Measurements from ENCODE around the gene CCDC51. TPM values are rescaled to one million over a fixed set of nuclear protein-coding genes. Genes with fewer than 3 reads are reported as not detected.

The CCDC51 gene
- total RNA-seq, 1 donor from 2014 or later, result 9.9 TPM

DNA sequence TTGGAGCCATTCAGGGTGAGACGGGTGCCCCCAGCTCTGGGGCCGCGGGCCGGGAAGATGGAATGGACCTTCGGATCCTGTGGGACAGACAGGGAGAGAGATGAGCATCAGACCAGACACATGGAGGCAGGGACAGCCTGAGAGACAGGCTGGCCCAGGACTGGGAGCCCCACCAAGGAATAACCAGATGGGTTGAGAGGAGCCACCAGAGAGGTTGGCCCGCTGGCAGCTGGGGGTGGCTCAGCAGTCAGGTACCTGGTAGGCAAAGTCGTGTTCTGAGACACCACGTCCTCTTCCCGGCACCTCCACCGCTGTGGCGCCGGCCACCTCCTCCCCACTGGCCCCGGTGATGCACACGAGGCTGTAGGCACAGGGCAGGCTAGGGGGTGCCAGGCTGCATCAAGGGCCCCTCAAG, 23.8 kb downstream of the CCDC51 start:
- Histone ChIP-seq H3K4me3 (ENCODE audit: low read length in 3 of 3) (no peak overlapping the region), H3K36me3 (ENCODE audit: control insufficient read depth in 3 of 3, insufficient read depth in 3 of 3, low read length in 3 of 3) (peaks cover 0 to 10% (median 7%) of the 10 kb centered on the region in 3 donors), H3K9ac (ENCODE audit: low read depth in 1 of 3, low read length in 3 of 3) (no peak overlapping the region), H3K27me3 (ENCODE audit: control insufficient read depth in 3 of 3, insufficient read depth in 3 of 3, low read length in 3 of 3) (peaks cover 0 to under 1% (median 0%) of the 10 kb centered on the region in 3 donors), H3K27ac (ENCODE audit: low read depth, low read length) (no peak overlapping the region), H3K9me3 (ENCODE audit: control insufficient read depth in 3 of 3, low read length in 3 of 3) (no peaks in the 10 kb centered on the region), H3K4me1 (ENCODE audit: control insufficient read depth in 3 of 3, insufficient read depth in 3 of 3, low read length in 3 of 3) (no peaks in the 10 kb centered on the region)

DNA sequence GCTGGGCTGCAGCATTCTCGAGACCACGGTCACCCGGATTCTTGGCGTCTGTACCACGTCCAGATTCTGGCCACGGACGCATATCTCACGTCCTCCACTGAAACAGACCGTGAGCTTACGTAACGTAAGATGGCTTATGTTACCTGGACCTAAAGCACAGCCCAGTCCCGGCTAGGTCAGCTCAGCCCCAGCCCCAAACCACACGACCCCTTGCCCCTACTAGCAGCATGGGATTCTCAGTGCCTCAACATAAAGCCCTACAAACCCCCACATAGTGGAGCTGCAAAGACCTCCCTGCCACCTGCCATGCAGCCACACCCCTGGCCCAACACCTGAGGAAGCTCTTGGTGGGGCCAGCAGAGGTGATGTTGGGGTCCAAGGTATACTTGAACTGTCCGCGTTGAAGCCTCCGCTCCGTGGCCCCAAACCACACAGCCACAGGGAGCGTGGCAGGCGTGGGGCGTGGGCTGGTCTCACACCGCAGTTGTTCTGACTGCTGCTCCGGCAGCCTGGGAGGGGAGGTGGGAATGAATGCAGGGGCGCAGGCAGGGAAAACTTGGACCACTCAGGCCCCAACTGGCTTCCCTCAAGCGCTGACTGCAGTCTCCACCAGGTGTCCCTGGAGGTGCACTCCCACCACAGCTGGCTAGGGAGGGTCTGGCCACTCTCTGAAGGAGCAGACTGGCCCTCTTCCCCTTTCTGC, 24.5 kb downstream of the CCDC51 start:
- H3K9ac ChIP-seq (ENCODE audit: low read depth in 1 of 3, low read length in 3 of 3), result no peak overlapping the region
- H3K36me3 ChIP-seq (ENCODE audit: control insufficient read depth in 3 of 3, insufficient read depth in 3 of 3, low read length in 3 of 3), result peaks cover 0 to 10% (median 7%) of the 10 kb centered on the region in 3 donors
- H3K4me3 ChIP-seq (ENCODE audit: low read length in 3 of 3), result no peak overlapping the region
- no peak overlapping the region for H3K27ac ChIP-seq (ENCODE audit: low read depth, low read length)
- no peaks in the 10 kb centered on the region for H3K27me3 ChIP-seq (ENCODE audit: control insufficient read depth in 3 of 3, insufficient read depth in 3 of 3, low read length in 3 of 3)
- H3K4me1 ChIP-seq (ENCODE audit: control insufficient read depth in 3 of 3, insufficient read depth in 3 of 3, low read length in 3 of 3), result no peaks in the 10 kb centered on the region
- H3K9me3 ChIP-seq (ENCODE audit: control insufficient read depth in 3 of 3, low read length in 3 of 3), result no peaks in the 10 kb centered on the region

DNA sequence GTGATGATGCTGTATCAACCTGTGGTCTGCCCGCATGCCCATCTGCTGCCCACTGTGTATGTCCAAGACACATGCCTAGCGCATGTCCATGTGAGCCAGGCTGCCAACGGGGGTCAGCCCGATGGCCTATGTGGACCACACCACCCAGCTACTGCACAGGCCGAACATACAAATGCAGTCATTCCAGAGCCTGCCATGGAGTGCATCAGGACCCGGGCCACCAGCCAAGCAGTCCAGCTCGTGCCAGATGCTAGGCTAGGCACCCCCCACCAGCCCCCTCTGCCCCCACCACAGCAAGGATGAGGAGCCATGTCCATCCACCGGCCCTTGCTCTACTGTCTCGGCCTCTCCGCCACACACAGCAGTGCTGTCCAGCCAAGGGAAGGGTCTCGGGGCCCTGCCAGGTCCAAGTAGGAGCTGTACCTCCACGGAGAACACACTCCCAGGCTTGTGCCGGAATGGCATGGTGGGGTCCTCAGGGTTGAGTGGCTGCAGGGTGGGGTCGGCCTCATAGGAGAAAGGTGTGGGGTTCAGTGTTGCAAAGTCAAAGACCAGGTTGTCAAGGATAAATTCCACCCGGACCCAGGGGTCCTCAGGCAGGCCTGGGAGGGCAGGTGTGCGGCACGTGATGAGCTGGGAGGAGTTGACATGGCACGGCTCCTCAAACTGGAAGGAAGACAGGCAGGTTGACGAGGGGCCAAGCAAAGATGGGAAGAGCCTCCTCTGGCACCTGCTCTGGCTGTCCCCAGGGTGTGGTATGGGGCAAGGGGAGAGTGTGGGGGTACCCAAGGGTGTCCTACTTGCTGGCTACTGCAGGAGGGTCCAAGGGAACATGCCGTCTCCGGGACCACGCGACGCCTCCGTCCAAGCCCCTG, 25.3 kb downstream of the CCDC51 start:
- no peaks in the 10 kb centered on the region for H3K27me3 ChIP-seq (ENCODE audit: control insufficient read depth in 3 of 3, insufficient read depth in 3 of 3, low read length in 3 of 3)
- H3K9me3 ChIP-seq (ENCODE audit: control insufficient read depth in 3 of 3, low read length in 3 of 3), result no peaks in the 10 kb centered on the region
- H3K27ac ChIP-seq (ENCODE audit: low read depth, low read length), result no peak overlapping the region
- no peak overlapping the region for H3K9ac ChIP-seq (ENCODE audit: low read depth in 1 of 3, low read length in 3 of 3)
- peaks cover 0 to 10% (median 8%) of the 10 kb centered on the region in 3 donors for H3K36me3 ChIP-seq (ENCODE audit: control insufficient read depth in 3 of 3, insufficient read depth in 3 of 3, low read length in 3 of 3)
- H3K4me3 ChIP-seq (ENCODE audit: low read length in 3 of 3), result no peak overlapping the region
- H3K4me1 ChIP-seq (ENCODE audit: control insufficient read depth in 3 of 3, insufficient read depth in 3 of 3, low read length in 3 of 3), result no peaks in the 10 kb centered on the region

DNA sequence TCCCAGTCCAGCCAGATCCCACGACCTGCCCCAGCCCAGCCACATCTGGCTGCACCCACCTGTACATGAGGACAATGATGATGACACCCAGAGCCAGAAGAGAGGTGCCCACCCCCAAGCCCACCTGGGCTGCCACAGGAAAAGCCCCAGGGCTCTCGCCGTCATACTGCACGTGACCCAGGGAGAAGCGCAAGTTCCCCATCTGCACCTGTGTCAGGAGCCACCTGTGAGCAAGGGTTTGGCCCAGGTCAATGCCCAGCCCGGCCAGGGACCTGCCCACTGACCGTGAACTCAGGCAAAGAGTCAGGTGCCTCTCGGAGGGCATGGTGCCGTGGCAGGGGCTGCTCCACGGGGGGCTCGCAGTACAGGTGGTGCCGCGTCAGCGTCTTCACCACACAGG, 26.3 kb downstream of the CCDC51 start:
- no peak overlapping the region for H3K9ac ChIP-seq (ENCODE audit: low read depth in 1 of 3, low read length in 3 of 3)
- H3K27me3 ChIP-seq (ENCODE audit: control insufficient read depth in 3 of 3, insufficient read depth in 3 of 3, low read length in 3 of 3), result no peaks in the 10 kb centered on the region
- no peak overlapping the region for H3K4me3 ChIP-seq (ENCODE audit: low read length in 3 of 3)
- H3K4me1 ChIP-seq (ENCODE audit: control insufficient read depth in 3 of 3, insufficient read depth in 3 of 3, low read length in 3 of 3), result no peaks in the 10 kb centered on the region
- peaks cover 0 to 15% (median 11%) of the 10 kb centered on the region in 3 donors for H3K36me3 ChIP-seq (ENCODE audit: control insufficient read depth in 3 of 3, insufficient read depth in 3 of 3, low read length in 3 of 3)
- no peaks in the 10 kb centered on the region for H3K9me3 ChIP-seq (ENCODE audit: control insufficient read depth in 3 of 3, low read length in 3 of 3)
- no peak overlapping the region for H3K27ac ChIP-seq (ENCODE audit: low read depth, low read length)

DNA sequence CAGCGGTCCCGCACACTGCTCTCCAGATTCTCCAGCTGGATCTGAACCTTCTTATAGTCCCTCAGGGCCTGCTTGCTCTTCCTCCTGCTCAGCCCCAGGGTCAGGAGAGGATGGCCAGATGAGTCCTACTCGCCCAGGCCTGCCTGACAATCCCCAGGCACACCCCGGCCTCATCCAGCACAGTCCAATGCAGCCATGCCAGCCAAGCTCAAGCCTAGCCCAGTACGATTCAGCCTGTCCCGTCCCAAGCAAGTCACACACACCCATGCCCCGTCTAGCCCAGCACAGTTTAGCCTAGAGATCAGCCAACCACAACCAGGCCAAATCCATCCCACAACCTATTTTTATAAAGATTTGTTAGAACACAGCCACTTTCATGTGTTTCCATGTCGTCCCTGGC, 26.8 kb downstream of the CCDC51 start:
- no peaks in the 10 kb centered on the region for H3K9me3 ChIP-seq (ENCODE audit: control insufficient read depth in 3 of 3, low read length in 3 of 3)
- no peaks in the 10 kb centered on the region for H3K27me3 ChIP-seq (ENCODE audit: control insufficient read depth in 3 of 3, insufficient read depth in 3 of 3, low read length in 3 of 3)
- no peak overlapping the region for H3K4me3 ChIP-seq (ENCODE audit: low read length in 3 of 3)
- H3K27ac ChIP-seq (ENCODE audit: low read depth, low read length), result no peak overlapping the region
- peaks cover 0 to 15% (median 11%) of the 10 kb centered on the region in 3 donors for H3K36me3 ChIP-seq (ENCODE audit: control insufficient read depth in 3 of 3, insufficient read depth in 3 of 3, low read length in 3 of 3)
- H3K9ac ChIP-seq (ENCODE audit: low read depth in 1 of 3, low read length in 3 of 3), result no peak overlapping the region
- H3K4me1 ChIP-seq (ENCODE audit: control insufficient read depth in 3 of 3, insufficient read depth in 3 of 3, low read length in 3 of 3), result no peaks in the 10 kb centered on the region

DNA sequence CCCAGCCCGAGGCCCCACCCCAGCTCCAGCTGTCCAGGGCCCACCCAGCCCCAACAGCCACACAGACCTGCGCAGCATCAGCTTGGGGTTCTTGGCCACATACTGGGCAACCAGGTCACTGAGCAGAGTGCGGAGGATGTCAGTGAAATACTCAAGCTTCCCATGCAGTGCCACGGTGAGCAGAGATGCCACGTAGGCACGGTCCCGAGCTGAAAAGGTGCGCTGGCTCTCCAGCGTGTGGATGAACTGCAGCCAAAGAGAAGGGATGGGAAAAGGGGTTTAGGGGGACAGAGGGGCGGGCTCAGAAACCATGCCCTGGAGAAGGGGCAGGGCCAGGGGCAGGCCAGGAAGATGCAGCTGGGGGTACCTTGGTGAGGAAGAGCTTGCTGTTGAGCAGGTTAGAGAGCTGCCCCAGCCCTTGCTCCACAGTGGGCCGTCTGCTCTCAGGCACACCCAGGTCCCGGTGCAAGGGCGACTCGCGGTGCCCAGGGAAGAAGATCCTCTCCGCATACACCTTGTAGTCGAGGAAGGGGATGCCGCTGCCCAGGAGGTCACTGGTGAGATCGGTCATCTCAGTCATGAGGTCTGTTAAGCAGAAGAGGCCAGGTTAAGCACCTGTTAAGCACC, 27.4 kb downstream of the CCDC51 start:
- Histone ChIP-seq H3K36me3 (ENCODE audit: control insufficient read depth in 3 of 3, insufficient read depth in 3 of 3, low read length in 3 of 3) (peaks cover 0 to 15% (median 11%) of the 10 kb centered on the region in 3 donors), H3K4me1 (ENCODE audit: control insufficient read depth in 3 of 3, insufficient read depth in 3 of 3, low read length in 3 of 3) (no peaks in the 10 kb centered on the region), H3K9ac (ENCODE audit: low read depth in 1 of 3, low read length in 3 of 3) (no peak overlapping the region), H3K27me3 (ENCODE audit: control insufficient read depth in 3 of 3, insufficient read depth in 3 of 3, low read length in 3 of 3) (no peaks in the 10 kb centered on the region), H3K4me3 (ENCODE audit: low read length in 3 of 3) (no peak overlapping the region), H3K9me3 (ENCODE audit: control insufficient read depth in 3 of 3, low read length in 3 of 3) (no peaks in the 10 kb centered on the region), H3K27ac (ENCODE audit: low read depth, low read length) (no peak overlapping the region)

DNA sequence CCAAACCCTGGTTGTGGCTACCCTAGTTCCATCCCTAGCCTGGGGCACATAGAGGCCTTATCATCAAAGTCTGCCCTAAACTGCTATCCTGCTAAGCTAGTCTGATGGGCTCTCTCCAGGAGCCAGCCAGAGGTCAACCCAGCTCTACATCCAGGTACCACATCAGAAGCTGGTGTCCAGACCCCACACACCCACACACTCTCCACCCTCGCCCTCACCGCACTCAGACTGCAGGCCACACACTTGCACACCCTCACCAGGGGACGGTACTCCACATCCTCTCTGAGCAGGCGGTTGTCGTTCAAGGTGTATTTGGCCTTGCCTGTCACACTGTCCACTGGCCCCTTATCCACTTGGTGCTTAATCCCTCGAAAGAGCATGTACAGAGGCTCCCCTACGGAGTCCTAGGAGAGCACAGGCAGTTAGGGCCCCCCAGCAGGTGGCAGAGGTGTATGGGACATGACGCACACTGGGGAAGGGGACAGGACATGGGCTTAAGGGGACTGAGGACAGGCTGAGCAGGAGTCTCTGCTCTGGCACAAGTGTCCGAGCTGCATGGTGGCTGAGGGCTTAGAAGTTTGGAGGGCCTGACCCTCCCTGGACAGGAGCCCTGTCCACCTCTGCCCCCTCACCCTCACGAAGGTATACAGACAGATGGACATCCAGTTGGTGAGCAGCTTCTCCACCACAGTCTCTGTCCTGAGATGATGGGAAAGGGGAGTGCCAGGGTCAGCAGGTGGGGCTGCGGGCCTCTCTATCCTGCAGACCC, 28.1 kb downstream of the CCDC51 start:
- no peaks in the 10 kb centered on the region for H3K27me3 ChIP-seq (ENCODE audit: control insufficient read depth in 3 of 3, insufficient read depth in 3 of 3, low read length in 3 of 3)
- H3K4me3 ChIP-seq (ENCODE audit: low read length in 3 of 3), result no peak overlapping the region
- H3K36me3 ChIP-seq (ENCODE audit: control insufficient read depth in 3 of 3, insufficient read depth in 3 of 3, low read length in 3 of 3), result peaks cover 0 to 15% (median 11%) of the 10 kb centered on the region in 3 donors
- no peak overlapping the region for H3K27ac ChIP-seq (ENCODE audit: low read depth, low read length)
- H3K4me1 ChIP-seq (ENCODE audit: control insufficient read depth in 3 of 3, insufficient read depth in 3 of 3, low read length in 3 of 3), result no peaks in the 10 kb centered on the region
- H3K9ac ChIP-seq (ENCODE audit: low read depth in 1 of 3, low read length in 3 of 3), result no peak overlapping the region
- no peaks in the 10 kb centered on the region for H3K9me3 ChIP-seq (ENCODE audit: control insufficient read depth in 3 of 3, low read length in 3 of 3)

DNA sequence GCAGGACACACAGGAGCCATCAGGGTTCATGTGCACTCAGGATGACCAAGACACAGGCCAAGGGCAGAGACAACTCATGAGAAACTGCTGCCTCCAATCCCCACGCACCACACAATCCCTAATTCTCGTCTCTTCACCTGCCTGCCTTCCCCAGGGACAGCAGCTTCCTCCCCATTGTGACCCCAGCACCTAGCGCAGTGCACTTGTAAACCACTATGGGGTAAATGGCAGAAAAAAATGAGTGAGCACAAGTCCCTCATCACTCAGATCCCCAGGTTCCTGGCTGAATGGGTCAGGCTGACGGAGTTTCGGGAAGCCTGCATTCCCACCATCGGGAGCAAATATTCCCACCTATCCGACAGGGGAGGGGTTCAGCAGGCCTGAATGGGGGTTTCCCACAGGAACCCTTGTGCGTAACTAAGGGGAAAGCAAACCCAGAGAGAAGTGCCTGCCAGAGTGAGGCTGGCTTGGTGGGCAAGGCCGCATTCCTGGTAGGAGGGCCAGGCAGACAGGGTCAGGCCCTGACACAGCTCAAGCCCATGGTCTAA, 28.8 kb downstream of the CCDC51 start:
- Histone ChIP-seq H3K4me3 (ENCODE audit: low read length in 3 of 3) (no peak overlapping the region), H3K9me3 (ENCODE audit: control insufficient read depth in 3 of 3, low read length in 3 of 3) (no peaks in the 10 kb centered on the region), H3K4me1 (ENCODE audit: control insufficient read depth in 3 of 3, insufficient read depth in 3 of 3, low read length in 3 of 3) (no peaks in the 10 kb centered on the region), H3K36me3 (ENCODE audit: control insufficient read depth in 3 of 3, insufficient read depth in 3 of 3, low read length in 3 of 3) (peaks cover 0 to 16% (median 15%) of the 10 kb centered on the region in 3 donors), H3K9ac (ENCODE audit: low read depth in 1 of 3, low read length in 3 of 3) (no peak overlapping the region), H3K27me3 (ENCODE audit: control insufficient read depth in 3 of 3, insufficient read depth in 3 of 3, low read length in 3 of 3) (no peaks in the 10 kb centered on the region), H3K27ac (ENCODE audit: low read depth, low read length) (no peak overlapping the region)

DNA sequence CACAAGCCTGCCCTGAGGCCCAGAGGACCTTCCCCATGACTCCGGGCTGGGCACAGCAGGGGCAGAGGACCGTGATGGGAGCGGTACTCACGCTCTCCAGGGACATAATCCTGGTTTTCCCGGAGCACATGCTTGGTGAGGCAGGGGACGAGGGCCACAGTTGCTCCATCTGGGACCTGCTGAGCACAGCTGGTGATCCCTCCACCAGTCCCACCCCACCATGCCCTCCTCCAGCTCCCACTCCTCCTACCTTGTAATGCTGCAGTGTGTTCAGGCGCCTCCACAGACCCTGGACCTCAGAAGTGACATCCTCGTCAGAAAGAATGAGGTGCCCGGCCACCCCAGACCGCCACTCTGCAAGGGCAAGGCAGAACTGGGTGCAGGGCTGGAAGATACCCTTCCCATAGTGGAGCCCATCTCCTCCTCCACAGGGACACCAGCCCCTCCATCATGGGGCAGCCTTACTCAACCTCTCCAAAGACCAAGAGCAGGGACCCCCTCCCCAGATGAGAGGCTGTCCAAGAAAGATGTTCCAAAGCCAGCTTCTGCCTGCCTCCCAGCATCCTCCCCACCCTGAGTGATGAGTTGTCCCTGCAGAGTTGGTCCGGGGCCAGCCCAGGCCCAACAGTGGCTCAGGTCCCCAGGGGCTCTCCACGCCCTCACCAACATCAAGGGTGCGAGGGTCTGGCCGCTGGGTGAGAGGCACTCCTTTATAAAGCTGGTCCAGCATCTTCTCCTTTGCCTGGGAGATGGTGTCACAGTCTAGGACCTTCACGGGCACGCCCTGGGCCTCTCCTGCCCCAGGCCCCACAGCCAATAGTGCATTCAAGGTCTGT, 29.5 kb downstream of the CCDC51 start:
- no peaks in the 10 kb centered on the region for H3K9me3 ChIP-seq (ENCODE audit: control insufficient read depth in 3 of 3, low read length in 3 of 3)
- no peak overlapping the region for H3K4me3 ChIP-seq (ENCODE audit: low read length in 3 of 3)
- H3K4me1 ChIP-seq (ENCODE audit: control insufficient read depth in 3 of 3, insufficient read depth in 3 of 3, low read length in 3 of 3), result no peaks in the 10 kb centered on the region
- no peaks in the 10 kb centered on the region for H3K27me3 ChIP-seq (ENCODE audit: control insufficient read depth in 3 of 3, insufficient read depth in 3 of 3, low read length in 3 of 3)
- no peak overlapping the region for H3K9ac ChIP-seq (ENCODE audit: low read depth in 1 of 3, low read length in 3 of 3)
- no peak overlapping the region for H3K27ac ChIP-seq (ENCODE audit: low read depth, low read length)
- peaks cover 0 to 16% (median 13%) of the 10 kb centered on the region in 3 donors for H3K36me3 ChIP-seq (ENCODE audit: control insufficient read depth in 3 of 3, insufficient read depth in 3 of 3, low read length in 3 of 3)
